Osteocyte (in vitro differentiated cells): ENCODE results near the gene CATSPERD. TPM values are rescaled to one million over a fixed set of nuclear protein-coding genes. Genes with fewer than 3 reads are reported as not detected.
"Not testable (repeated sequence)": the region's sequence is repeated elsewhere in the genome, so short reads cannot be mapped to it uniquely, and the experiment has no call there.

Experiments used
- DNase-seq: peaks from one replicate; pipeline ENCODE4 v3.0.0; 2021; ENCODE audit warnings: mixed read lengths; ENCODE audit not compliant: unreplicated experiment; ENCODE audit errors: extremely low spot score
- H3K27ac Mint-ChIP-seq: one replicate; pipeline ENCODE4 v1.8.0; 2021; ENCODE audit warnings: mild to moderate bottlenecking, mixed read lengths; ENCODE audit not compliant: unreplicated experiment
- H3K27me3 Mint-ChIP-seq: one replicate; pipeline ENCODE4 v1.8.0; 2021; ENCODE audit warnings: mixed read lengths; ENCODE audit not compliant: unreplicated experiment
- H3K36me3 Mint-ChIP-seq: one replicate; pipeline ENCODE4 v1.8.0; 2021; ENCODE audit warnings: mixed read lengths; ENCODE audit not compliant: unreplicated experiment
- H3K4me1 Mint-ChIP-seq: one replicate; pipeline ENCODE4 v1.8.0; 2021; ENCODE audit warnings: mixed read lengths; ENCODE audit not compliant: unreplicated experiment
- H3K4me3 Mint-ChIP-seq: one replicate; pipeline ENCODE4 v1.8.0; 2021; ENCODE audit warnings: mild to moderate bottlenecking, moderate library complexity, mixed read lengths; ENCODE audit not compliant: unreplicated experiment
- H3K9me3 Mint-ChIP-seq: one replicate; pipeline ENCODE4 v1.8.0; 2021; ENCODE audit warnings: mixed read lengths; ENCODE audit not compliant: unreplicated experiment
- total RNA-seq: library from RNA; stranded (reverse); gene quantifications from 2 replicates; pipeline ENCODE4 v1.2.1, GENCODE V29; 2021
- TF ChIP-seq, protein P1 (sequence below): fragments of 200-600 bp; sonication (generic); IDR thresholded peaks from 2 replicates; pipeline ENCODE4 v1.5.0; 2021; ENCODE audit warnings: antibody characterized with exemption, mild to moderate bottlenecking, moderate library complexity

Gene CATSPERD
- total RNA-seq, 1 donor from 2014 or later = not detected

DNA sequence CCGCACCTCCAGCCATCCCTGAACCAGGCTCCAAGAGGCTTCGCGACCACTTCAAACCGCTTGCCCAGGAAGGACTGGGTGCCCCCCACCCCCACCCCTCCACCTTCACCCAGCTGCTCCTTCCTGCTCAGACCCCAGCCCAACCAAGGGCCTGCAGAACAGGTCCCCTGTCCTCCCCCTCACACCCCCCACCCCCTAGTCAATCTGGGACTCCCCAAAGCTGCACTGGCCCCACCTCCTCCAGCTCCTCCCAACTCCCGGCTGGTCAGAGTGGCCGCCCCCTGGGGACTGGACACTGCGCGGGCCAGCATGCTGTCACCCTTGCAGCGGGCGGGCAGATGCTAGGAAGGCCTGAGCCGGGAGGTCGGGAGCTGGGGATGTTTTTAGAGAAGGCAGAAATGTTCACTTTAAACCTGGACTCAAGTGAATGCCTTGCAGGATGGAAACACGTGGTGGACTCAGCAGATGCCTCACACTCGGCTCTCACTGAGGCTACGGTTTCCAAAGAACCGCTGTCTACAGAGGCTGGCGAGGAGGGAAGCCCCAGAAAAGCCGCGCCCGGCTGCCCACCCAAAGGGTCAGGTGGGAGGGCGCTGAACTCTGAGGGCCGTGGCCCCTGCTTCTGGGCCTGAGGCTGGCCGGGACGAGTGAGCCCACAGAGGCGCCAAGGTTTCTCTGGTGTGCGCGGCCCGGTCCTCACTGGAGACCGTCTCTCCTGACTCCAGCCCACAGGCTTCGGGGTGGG is 22.4 kb upstream of the CATSPERD start:
- DNase-seq = no peak
- no peaks in the 10 kb centered on the region for H3K4me1 Mint-ChIP-seq
- H3K36me3 Mint-ChIP-seq = peaks cover 26% of the 10 kb centered on the region

DNA sequence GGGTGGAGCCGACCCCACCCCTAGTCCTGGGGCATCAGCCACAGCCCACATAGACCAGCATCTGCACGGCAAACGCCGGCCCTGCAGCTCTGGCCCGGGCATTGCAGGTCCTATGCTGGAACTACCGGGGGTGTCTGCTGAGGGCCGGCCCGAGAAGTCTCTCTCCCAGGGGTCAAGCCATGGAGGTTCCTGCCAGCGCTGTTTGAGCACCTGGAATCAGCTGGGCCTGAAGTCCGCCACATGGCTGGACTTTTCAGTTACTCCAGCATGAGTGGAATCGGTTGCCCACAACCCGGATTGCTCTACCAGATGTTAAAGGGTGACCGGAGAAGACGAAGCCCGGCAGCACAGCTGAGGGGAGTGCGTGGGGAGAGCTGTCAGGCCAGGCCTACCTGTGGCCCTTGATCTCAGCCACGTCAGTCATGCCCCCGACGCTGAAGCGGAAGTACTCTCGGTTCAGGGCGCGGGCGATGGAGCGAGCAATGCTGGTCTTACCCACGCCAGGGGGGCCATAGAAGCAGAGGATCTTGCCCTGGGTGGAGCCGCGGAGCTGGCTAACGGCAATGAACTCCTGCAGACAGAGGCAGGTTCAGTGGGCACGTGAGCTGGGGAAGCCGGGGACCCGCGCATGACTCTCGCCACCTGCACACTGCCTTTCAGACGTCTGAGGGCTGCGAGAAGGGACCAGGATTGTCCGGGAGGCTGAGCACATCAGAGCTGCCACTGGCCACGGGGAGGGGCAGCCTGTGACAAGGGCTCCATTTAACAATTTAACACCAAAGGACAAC is 21.6 kb upstream of the CATSPERD start:
- DNase-seq = no peak
- Mint-ChIP-seq H3K27ac (no peak overlapping the region), H3K4me1 (no peaks in the 10 kb centered on the region), H3K36me3 (peaks cover 33% of the 10 kb centered on the region), H3K27me3 (no peaks in the 10 kb centered on the region), H3K9me3 (no peaks in the 10 kb centered on the region), H3K4me3 (no peak overlapping the region)
- TF ChIP-seq, protein P1, sequence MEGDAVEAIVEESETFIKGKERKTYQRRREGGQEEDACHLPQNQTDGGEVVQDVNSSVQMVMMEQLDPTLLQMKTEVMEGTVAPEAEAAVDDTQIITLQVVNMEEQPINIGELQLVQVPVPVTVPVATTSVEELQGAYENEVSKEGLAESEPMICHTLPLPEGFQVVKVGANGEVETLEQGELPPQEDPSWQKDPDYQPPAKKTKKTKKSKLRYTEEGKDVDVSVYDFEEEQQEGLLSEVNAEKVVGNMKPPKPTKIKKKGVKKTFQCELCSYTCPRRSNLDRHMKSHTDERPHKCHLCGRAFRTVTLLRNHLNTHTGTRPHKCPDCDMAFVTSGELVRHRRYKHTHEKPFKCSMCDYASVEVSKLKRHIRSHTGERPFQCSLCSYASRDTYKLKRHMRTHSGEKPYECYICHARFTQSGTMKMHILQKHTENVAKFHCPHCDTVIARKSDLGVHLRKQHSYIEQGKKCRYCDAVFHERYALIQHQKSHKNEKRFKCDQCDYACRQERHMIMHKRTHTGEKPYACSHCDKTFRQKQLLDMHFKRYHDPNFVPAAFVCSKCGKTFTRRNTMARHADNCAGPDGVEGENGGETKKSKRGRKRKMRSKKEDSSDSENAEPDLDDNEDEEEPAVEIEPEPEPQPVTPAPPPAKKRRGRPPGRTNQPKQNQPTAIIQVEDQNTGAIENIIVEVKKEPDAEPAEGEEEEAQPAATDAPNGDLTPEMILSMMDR = no peak

More for the DNA sequence above, 22.4 kb upstream of the CATSPERD start:
- TF ChIP-seq, protein P1 = no peak
- Mint-ChIP-seq H3K27me3 (no peaks in the 10 kb centered on the region), H3K9me3 (no peaks in the 10 kb centered on the region), H3K27ac (no peak overlapping the region), H3K4me3 (no peak overlapping the region)

DNA sequence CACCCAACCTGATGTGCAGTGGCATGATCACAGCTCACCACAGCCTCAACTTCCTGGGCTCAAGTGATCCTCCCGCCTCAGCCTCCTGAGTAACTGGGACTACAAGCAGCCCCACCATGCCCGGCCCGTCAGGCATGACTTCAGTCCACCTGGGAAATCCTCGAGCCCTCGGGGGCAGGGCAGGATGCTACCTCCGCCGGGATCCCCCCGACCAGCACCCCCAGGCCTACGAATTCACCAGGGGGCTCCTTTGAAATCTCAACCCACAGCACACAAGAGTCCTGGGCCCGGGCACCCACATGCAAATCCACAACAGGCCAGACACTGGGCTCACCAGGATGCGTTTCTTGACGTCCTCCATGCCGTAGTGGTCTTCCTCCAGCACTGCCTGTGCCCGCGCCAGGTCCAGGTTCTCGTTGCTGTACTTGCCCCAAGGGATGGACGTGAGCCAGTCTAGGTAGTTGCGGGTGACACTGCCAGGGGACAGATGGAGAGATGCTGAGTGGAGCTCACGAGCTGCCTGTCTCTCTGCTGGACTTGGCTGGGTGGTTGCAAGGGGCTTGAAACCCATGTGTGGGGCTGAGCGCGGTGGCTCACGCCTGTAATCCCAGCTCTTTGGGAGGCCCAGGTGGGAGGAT is 19.9 kb upstream of the CATSPERD start:
- no peaks in the 10 kb centered on the region for H3K9me3 Mint-ChIP-seq
- no peak for DNase-seq
- no peak overlapping the region for H3K4me3 Mint-ChIP-seq
- no peak overlapping the region for H3K27ac Mint-ChIP-seq
- TF ChIP-seq, protein P1 = no peak
- H3K27me3 Mint-ChIP-seq = no peaks in the 10 kb centered on the region
- H3K4me1 Mint-ChIP-seq = no peaks in the 10 kb centered on the region
- H3K36me3 Mint-ChIP-seq = peaks cover 27% of the 10 kb centered on the region

DNA sequence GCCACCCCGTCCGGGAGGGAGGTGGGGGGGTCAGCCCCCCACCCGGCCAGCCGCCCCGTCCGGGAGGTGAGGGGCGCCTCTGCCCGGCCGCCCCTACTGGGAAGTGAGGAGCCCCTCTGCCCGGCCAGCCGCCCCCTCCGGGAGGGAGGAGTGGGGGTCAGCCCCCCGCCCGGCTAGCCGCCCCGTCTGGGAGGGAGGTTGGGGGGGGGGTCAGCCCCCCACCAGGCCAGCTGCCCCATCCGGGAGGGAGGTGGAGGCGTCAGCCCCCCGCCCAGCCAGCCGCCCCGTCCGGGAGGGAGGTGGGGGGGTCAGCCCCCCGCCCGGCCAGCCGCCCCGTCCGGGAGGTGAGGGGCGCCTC is 18.4 kb upstream of the CATSPERD start:
- H3K36me3 Mint-ChIP-seq = peaks cover 29% of the 10 kb centered on the region
- not testable (repeated sequence) for DNase-seq, H3K9me3 Mint-ChIP-seq, H3K27me3 Mint-ChIP-seq, H3K4me3 Mint-ChIP-seq, H3K4me1 Mint-ChIP-seq, H3K27ac Mint-ChIP-seq

DNA sequence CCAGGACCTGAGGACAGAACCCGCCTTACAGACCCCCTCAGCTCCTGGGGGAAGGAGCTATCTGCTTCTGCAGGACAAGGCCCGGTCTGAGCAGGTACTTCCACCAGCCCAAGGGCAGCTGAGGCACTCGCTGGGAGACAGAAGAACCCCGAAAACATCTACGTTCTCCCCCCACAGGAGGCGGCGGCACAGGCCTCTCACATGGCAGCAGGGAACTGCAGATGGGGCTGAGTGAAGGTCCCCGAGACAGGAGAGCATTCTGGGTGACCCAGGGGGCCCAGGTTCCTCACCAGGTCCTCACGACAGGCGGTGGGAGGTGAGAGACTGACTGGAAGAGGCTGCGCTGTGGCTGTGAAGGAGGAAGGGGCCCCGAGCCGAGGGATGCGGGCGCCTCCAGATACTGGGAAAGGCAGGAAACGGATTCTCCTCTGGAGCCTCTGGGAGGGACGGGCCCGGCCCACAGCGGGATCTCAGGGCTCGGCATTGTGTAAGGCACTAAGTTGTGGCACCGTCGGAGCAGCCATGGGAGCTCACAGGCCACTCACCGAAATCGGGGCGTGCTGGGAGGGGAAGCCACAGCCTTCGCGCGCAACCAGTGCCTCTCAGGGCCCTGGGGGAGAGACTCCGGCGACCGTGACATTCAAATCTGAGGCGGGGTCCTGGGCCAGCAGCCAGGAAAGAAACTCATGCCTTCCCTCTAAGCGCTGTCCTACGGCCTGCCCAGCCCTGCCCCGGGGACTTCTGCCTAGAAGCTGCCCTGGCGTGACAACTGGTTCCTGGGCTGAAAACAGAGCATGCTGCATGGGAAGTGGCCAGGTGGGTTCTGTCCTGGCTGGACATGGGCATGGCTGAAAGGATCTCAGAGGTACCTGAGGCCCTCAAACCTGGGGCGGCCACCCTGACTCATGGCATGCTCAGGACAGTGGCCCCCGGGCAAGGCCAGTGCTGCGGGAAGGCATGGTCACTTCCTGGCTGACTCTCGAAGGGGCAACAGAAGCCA is 16.3 kb upstream of the CATSPERD start:
- no peaks in the 10 kb centered on the region for H3K4me1 Mint-ChIP-seq
- H3K9me3 Mint-ChIP-seq = no peaks in the 10 kb centered on the region
- DNase-seq = peak; percentile 81
- H3K27ac Mint-ChIP-seq = no peak overlapping the region
- peaks cover 23% of the 10 kb centered on the region for H3K36me3 Mint-ChIP-seq
- TF ChIP-seq, protein P1 = no peak
- H3K27me3 Mint-ChIP-seq = no peaks in the 10 kb centered on the region
- H3K4me3 Mint-ChIP-seq = no peak overlapping the region
